Adrenal gland (tissue), 5 donors: Measurements from ENCODE around the gene ACOX3.
"Not testable (repeated sequence)": the region's sequence is repeated elsewhere in the genome, so short reads cannot be mapped to it uniquely, and the experiment has no call there.

ENCODE experiments used
- POLR2A ChIP-seq, 2 donors: fragments of 450-650 bp; IDR thresholded peaks; one replicate each; pipeline ENCODE4 v1.6.1; 2017; ENCODE audit warnings: antibody characterized with exemption in 2 of 2, mild to moderate bottlenecking in 2 of 2, moderate library complexity in 1 of 2
- TF ChIP-seq, protein P1 (sequence below), 6 experiments: fragments of 450-650 bp in 4 of 6; fragments of 200-600 bp in 2 of 6; sonication (generic) in 1 of 6; IDR thresholded peaks; 1 replicate in 5 of 6; 2 replicates in 1 of 6; pipeline versions ENCODE4 v1.5.1 to v1.8.0; 2016 to 2021; ENCODE audit warnings: antibody characterized with exemption in 6 of 6, mild to moderate bottlenecking in 2 of 6, moderate library complexity in 1 of 6
- donor health status: DM: no; HTN: no; CAD: no.

DNA sequence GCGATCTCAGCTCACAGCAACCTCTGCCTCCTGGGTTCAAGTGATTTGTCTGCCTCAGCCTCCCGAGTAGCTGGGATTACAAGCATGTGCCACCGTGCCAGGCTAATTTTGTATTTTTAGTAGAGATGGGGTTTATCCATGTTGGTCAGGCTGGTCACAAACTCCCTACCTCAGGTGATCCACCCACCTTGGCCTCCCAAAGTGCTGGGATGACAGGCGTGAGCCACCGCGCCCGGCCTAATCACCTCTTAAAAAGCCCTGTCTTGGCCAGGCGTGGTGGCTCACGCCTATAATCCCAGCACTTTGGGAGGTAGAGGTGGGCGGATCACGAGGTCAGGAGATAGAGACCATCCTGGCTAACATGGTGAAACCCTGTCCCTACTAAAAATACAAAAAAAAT, 91.3 kb downstream of the ACOX3 start:
- TF ChIP-seq, protein P1, sequence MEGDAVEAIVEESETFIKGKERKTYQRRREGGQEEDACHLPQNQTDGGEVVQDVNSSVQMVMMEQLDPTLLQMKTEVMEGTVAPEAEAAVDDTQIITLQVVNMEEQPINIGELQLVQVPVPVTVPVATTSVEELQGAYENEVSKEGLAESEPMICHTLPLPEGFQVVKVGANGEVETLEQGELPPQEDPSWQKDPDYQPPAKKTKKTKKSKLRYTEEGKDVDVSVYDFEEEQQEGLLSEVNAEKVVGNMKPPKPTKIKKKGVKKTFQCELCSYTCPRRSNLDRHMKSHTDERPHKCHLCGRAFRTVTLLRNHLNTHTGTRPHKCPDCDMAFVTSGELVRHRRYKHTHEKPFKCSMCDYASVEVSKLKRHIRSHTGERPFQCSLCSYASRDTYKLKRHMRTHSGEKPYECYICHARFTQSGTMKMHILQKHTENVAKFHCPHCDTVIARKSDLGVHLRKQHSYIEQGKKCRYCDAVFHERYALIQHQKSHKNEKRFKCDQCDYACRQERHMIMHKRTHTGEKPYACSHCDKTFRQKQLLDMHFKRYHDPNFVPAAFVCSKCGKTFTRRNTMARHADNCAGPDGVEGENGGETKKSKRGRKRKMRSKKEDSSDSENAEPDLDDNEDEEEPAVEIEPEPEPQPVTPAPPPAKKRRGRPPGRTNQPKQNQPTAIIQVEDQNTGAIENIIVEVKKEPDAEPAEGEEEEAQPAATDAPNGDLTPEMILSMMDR (IDR thresholded peaks at IDR 0.05) = not testable (repeated sequence)
- not testable (repeated sequence) for TF ChIP-seq POLR2A (IDR thresholded peaks at IDR 0.05)
